SIG-M5 (cell line): ENCODE measurements around the gene RAD51B.
"Not testable (repeated sequence)": the region's sequence is repeated elsewhere in the genome, so short reads cannot be mapped to it uniquely, and the experiment has no call there.

Experiments
- DNase-seq: peaks from one replicate; lab custom pipeline; 2025; lab: John Stamatoyannopoulos, UW

RAD51B gene

GRCh38 chr14:68212361-68212760, 392.8 kb downstream of the RAD51B start:
- no peak for DNase-seq

GRCh38 chr14:68214431-68214830, 394.9 kb downstream of the RAD51B start:
- DNase-seq: no peak

DNA sequence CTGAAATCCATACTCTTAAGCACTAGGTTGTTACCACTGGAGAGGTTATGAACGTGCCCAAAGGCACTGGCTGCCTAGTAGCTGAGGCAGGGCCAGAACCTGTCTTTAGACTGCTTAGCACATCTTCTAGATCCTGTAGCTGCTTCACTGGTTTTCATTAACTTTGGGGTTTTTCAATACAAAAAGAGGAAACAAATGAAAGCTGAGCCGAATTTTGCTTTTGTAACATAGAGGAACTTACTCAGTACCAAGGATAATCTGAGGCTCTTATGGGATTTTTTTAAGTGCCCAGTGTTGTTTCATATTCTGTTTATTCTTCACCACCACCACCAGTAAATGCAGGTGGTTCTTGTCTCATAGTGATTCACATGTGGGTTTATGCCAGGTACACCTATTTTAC, 396.1 kb downstream of the RAD51B start:
- no peak for DNase-seq

- DNase-seq: no peak
Measured at GRCh38 chr14:68216079-68216478, 396.5 kb downstream of the RAD51B start.

GRCh38 chr14:68216957-68217356, 397.4 kb downstream of the RAD51B start:
- DNase-seq: no peak

GRCh38 chr14:68217791-68218340, 398.3 kb downstream of the RAD51B start:
- no peak for DNase-seq

- DNase-seq: no peak
Measured at GRCh38 chr14:68219407-68219806, 399.8 kb downstream of the RAD51B start.

DNA sequence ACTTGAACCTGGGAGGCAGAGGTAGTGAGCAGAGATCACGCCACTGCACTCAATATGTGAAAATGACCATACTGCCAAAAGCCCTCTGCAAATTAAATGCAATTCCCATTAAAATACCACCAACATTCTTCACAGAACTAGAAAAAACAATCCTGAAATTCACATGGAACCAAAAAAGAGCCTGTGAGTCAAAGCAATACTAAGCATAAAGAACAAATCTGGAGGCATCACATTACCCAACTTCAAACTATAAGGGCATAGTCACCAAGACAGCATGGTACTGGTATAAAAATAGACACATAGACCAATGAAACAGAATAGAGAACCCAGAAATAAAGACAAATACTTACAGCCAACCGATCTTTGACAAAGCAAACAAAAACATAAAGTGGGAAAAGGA, 401.5 kb downstream of the RAD51B start:
- not testable (repeated sequence) for DNase-seq

DNA sequence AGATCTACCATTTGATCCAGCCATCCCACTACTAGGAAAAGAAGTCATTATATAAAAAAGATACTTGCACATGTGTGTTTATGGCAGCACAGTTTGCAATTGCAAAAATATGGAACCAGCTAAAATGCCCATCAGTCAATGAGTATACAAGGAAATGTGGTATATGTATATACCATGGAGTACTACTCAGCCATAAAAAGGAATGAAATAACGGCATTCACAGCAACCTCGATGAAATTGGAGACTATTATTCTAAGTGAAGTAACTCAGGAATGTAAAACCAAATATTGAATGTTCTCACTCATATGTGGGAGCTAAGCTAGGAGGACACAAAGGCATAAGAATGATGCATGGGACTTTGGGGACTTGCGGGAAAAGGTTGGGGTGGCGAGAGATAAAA, 402.6 kb downstream of the RAD51B start:
- no peak for DNase-seq

DNA sequence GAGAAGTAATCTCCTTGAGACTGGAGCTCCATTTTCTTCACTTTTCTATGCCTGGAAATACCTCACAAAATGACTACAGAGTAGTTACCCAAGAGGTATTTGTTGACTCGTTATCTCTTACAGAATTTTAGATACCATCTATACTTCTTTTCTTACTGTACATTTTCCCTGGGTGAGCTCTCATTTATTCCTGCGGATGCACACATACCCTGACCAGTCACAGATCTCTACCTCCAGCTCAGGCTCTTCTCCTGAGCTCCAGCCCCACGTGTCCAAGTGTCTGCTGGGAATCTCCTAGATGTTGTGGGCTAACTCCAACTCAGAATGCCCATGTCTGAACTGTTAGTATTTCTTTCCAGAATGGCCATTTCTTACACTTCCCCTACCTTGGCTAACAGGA, 403.1 kb downstream of the RAD51B start:
- DNase-seq: no peak

GRCh38 chr14:68223631-68224030, 404.1 kb downstream of the RAD51B start:
- no peak for DNase-seq

DNA sequence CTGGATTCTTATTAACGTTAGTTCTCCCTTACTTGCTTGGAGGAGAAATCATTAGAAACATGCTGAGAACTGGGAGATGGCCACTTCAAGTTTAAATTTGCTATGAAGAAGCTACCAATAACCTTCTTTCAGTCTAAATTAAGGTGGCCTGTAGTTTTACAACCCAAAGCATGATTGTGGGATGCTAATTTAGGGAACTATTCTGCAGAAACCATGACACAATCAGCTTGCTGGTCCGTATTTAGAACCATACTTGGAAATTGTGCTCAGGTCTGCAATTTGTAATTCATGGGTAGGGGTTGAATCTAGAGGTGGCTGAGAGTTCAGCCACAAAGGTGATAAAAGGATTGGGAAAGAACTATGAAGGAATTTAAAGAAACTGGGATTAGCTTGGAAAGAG, 405.7 kb downstream of the RAD51B start:
- no peak for DNase-seq

- no peak for DNase-seq
Measured at GRCh38 chr14:68226523-68226922, 406.9 kb downstream of the RAD51B start.

GRCh38 chr14:68228656-68229055, 409.1 kb downstream of the RAD51B start:
- DNase-seq: no peak

DNA sequence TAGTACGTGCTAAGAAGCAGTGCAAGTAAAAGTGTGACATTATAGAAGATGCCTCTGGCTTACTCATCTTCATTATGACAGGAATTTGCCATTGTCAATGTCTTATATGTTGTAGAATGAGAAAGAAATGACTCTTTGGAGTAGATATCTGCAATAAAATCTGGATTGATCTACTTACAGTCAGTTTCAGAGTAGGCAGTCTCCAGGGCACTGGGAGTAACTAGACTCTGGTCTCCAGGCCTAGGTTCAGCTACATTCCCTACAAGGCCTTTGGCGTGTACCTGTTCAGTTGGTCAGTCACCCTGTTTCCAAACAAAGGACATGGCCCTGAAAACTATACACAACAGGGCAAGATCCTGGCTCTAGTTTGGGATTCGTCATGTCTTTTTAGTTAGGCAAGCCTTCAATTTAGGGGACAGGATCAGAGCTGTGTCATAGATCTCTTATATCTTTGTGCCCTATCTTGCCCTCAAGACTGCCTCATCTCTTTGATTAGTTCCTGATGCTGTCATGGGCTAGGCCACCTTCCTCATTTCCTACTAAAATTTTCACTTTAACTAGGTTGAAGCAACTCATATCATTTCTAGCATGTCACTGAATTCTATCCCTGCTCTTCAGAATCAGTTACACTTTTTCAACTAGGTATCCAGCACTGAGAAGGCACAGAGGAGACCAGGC, 410.0 kb downstream of the RAD51B start:
- DNase-seq: no peak

DNA sequence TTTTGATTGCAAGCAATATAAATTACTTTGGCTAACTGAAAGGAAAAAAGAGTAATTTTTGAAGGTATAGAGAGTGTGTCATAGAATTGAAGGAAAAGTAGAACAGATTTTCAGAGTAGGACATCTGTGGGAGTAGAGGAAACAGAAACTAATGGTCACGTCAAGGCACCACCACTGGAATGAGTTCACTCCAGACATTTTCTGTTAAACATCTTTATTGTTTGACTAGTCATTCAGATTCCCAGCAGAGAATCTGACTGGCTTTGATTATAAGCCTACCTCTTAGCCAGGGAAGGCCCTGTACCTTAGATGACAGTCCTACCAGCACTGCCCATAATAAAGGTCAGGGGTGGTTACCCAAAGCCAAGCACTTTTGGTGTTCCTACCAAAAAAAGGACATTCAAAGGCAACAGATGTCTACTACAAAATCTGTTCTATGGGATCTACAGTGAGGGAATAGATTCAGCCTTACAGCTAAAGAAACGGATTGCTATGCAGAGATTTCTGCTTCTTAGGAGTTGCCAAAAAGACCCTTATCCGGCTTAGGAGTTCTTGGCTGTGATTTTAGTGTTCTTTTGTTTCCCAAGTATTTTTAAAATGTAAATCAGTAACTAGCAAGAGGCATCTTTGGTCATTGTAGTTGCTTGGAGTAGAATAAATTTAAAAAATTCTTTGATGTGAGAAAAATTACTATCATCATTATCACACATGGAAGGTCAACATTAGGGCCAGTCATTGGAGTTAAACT, 410.8 kb downstream of the RAD51B start:
- DNase-seq: no peak

- no peak for DNase-seq
Measured at GRCh38 chr14:68230950-68231717, 411.6 kb downstream of the RAD51B start.

GRCh38 chr14:68231898-68232297, 412.3 kb downstream of the RAD51B start:
- DNase-seq: no peak

GRCh38 chr14:68232300-68233055, 412.9 kb downstream of the RAD51B start:
- no peak for DNase-seq

DNA sequence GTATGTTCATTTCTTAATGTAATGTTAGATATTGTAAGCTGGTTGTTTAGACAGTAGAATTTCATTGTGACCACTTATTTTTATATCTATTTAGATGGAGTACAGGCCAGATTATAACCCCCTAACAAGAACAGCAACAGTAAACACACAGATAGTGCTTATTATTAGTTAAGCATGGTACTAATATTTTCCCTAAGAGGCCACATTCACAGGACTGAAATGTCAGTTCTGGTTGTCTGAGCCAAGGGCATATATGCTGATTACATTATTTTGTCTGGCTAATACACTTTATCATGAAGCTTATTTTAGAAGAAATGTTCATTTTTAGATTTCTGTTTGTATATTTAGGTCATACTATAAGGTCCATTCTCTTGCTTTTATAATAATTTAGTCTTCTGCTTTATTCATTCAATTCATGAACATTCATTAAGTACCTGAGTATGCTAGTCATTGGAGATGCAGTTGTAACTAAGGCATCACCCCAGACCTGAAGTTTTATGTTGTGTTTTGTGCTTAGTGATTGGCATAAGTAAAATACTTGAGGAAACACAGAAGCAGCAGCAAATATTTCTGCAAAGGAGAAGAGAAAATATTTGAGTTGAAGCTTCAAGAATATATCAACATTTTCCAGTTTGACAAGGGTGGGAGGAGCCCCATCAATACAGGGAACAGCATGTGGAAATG, 413.7 kb downstream of the RAD51B start:
- no peak for DNase-seq
